Skeletal muscle tissue (tissue), 4 donors: ENCODE data around the gene RYK. TPM values are rescaled to one million over a fixed set of nuclear protein-coding genes. Genes with fewer than 3 reads are reported as not detected.

Experiments used
- H3K27ac ChIP-seq: one replicate; pipeline ENCODE4 v1.7.0; 2013; ENCODE audit warnings: mild to moderate bottlenecking, low read depth, low read length, inconsistent platforms
- H3K27me3 ChIP-seq, 3 donors: one replicate each; pipeline ENCODE4 v1.7.0; 2013; ENCODE audit warnings: low read length in 3 of 3; ENCODE audit not compliant: control insufficient read depth in 3 of 3, insufficient read depth in 3 of 3
- H3K36me3 ChIP-seq, 3 donors: one replicate each; pipeline ENCODE4 v1.7.0; 2013; ENCODE audit warnings: low read length in 3 of 3; ENCODE audit not compliant: control insufficient read depth in 3 of 3, insufficient read depth in 3 of 3
- H3K4me1 ChIP-seq, 3 donors: one replicate each; pipeline ENCODE4 v1.7.0; 2013; ENCODE audit warnings: low read length in 3 of 3, mild to moderate bottlenecking in 3 of 3; ENCODE audit not compliant: control insufficient read depth in 3 of 3, insufficient read depth in 3 of 3
- H3K4me3 ChIP-seq, 3 donors: one replicate each; pipeline ENCODE4 v1.7.0; 2013; ENCODE audit warnings: low read length in 3 of 3
- H3K9ac ChIP-seq, 3 donors: one replicate each; pipeline ENCODE4 v1.7.0; 2013; ENCODE audit warnings: low read length in 3 of 3, mild to moderate bottlenecking in 3 of 3, moderate library complexity in 2 of 3, low read depth in 1 of 3
- H3K9me3 ChIP-seq, 3 donors: one replicate each; pipeline ENCODE4 v1.7.0; 2013; ENCODE audit warnings: low read length in 3 of 3; ENCODE audit not compliant: control insufficient read depth in 3 of 3
- total RNA-seq: library from RNA; depleted of rRNA; stranded (reverse); fragments of >200 nt; gene quantifications from one replicate; pipeline ENCODE4 v1.2.3, GENCODE V29; 2014
- donor health status: Osteomylitis.

Gene RYK
- total RNA-seq, 1 donor from 2014 or later = 100 TPM

- Histone ChIP-seq H3K36me3 (no peaks in the 10 kb centered on the region), H3K4me3 (no peak overlapping the region), H3K27me3 (no peaks in the 10 kb centered on the region), H3K9ac (no peak overlapping the region), H3K4me1 (no peaks in the 10 kb centered on the region), H3K9me3 (no peaks in the 10 kb centered on the region), H3K27ac (no peak overlapping the region)
Observed at GRCh38 chr3:134258761-134259347, 8.2 kb upstream of the RYK start.

DNA sequence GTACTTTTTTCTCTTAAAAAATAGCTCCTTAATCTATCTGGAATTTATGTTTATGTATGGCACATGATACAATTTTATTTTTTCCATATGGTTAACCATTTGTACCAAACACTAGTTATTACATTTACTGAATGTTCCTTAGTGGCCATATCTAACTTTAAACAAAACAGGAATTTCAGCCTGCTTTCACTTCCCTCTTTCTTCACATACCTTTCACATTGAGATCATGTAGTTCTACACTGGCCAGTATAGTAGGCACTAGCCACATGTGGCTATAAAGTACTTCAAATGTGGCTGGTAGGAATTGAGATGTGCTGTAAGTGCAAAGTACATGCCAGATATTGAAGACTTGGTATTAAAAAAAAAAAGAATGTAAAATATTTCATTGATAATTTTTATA lies 4.7 kb upstream of the RYK start:
- H3K9me3 ChIP-seq = no peaks in the 10 kb centered on the region
- H3K27me3 ChIP-seq = no peaks in the 10 kb centered on the region
- H3K9ac ChIP-seq = no peak overlapping the region
- no peak overlapping the region for H3K4me3 ChIP-seq
- H3K36me3 ChIP-seq = no peaks in the 10 kb centered on the region
- H3K27ac ChIP-seq = no peak overlapping the region
- peaks cover 0 to 6% (median 3%) of the 10 kb centered on the region in 3 donors for H3K4me1 ChIP-seq

GRCh38 chr3:134253475-134254226 lies 3.0 kb upstream of the RYK start:
- Histone ChIP-seq H3K9me3 (no peaks in the 10 kb centered on the region), H3K27ac (no peak overlapping the region)

DNA sequence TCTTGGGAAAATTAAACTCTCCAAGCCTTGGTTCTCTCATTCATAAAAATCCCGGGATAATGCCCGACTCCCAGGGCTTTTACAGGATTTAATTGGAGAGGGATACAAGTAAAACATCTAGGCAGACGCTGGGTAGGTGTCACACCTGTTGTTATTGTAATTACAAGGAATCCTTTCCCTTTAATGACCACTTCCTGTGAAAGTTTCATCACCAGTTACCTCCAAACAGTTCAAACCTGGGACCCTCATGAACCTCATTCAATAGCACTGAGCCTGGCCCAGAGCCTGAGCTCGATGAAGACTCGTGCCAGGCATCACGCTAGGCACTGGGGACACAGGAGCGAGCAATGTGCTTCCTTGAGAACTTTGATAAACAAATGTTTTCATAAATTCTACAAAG lies 2.1 kb upstream of the RYK start:
- Histone ChIP-seq H3K27ac (no peak overlapping the region), H3K36me3 (no peaks in the 10 kb centered on the region), H3K9ac (no peak overlapping the region), H3K9me3 (no peaks in the 10 kb centered on the region), H3K4me1 (peaks cover 3 to 17% (median 12%) of the 10 kb centered on the region in 3 donors), H3K27me3 (no peaks in the 10 kb centered on the region), H3K4me3 (no peak overlapping the region)

More at GRCh38 chr3:134253475-134254226, 3.0 kb upstream of the RYK start:
- Histone ChIP-seq H3K27me3 (no peaks in the 10 kb centered on the region), H3K4me1 (peaks cover 3 to 17% (median 10%) of the 10 kb centered on the region in 3 donors), H3K36me3 (no peaks in the 10 kb centered on the region), H3K9ac (no peak overlapping the region), H3K4me3 (no peak overlapping the region)

DNA sequence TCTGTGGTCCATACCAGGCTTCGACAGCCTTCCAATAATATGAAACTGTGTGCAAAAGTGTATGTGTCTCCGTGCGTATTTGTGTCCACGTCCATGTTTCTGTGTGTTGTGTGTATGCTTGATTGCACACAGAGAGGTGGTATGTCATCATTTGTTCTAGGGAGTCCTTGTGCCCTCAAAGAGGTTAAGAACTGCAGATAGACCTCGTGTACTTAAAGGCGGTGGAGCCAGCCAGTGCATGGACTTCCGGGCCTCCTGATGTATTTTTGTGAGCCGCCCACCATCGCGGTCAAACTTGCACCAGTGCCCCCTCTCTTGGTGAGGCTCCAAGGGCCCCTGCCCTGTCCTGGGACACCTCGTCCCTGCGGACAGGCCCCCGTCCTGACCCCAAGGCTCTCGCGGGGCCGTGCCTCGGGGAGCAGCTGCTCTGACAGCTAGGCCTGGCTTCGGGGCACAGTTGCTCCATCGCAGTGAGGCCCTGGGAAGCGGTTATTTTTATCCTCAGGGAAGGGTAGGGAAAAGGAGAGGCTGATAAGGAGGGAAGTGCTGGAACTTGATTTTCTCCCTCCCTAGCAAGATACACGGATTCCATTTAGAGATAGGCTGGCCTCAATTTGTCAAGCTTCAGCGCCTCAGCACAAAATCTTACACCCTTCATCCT lies 1.2 kb upstream of the RYK start:
- H3K4me3 ChIP-seq = peak overlapping the region in 1 of 3 donors; percentile 19
- peaks cover 3 to 17% (median 12%) of the 10 kb centered on the region in 3 donors for H3K4me1 ChIP-seq

GRCh38 chr3:134249935-134250716 lies 533 bp downstream of the RYK start:
- Histone ChIP-seq H3K36me3 (no peaks in the 10 kb centered on the region), H3K4me1 (peaks cover 3 to 23% (median 12%) of the 10 kb centered on the region in 3 donors), H3K9ac (peak overlapping the region; percentile 61 to 85 (median 79)), H3K27ac (peak overlapping the region; percentile 58), H3K9me3 (no peaks in the 10 kb centered on the region), H3K27me3 (no peaks in the 10 kb centered on the region), H3K4me3 (peak overlapping the region; percentile 76 to 85 (median 78))

More for the DNA sequence above, 1.2 kb upstream of the RYK start:
- Histone ChIP-seq H3K36me3 (no peaks in the 10 kb centered on the region), H3K27ac (no peak overlapping the region), H3K27me3 (no peaks in the 10 kb centered on the region), H3K9me3 (no peaks in the 10 kb centered on the region), H3K9ac (peak overlapping the region in 2 of 3 donors; percentile 19 to 36)

DNA sequence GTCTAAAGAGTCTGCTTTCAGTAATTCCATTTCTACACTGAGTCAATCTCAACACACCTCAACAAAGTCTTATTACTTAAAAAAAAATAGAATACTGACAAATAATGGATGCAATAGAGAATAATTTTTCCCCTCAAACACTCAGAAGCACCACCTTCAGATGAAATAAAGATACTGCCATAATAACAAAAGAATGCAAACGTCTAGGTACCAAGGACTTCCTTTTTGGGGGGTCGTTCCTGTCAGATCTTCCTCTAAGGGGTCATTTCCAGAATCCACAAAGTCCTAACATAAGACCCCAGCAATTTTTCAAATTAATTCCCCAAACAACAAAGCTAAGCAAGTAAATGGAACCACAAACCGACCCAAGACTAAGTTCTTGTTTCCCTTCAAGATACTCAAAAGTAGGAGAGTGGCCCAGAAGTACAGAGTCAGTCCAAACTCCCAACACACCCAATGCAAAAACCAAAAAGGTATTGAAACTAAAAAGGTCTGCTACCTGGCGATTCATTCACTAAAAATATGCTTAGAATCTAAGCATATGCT lies 1.3 kb downstream of the RYK start:
- H3K27me3 ChIP-seq = no peaks in the 10 kb centered on the region
- peaks cover 3 to 23% (median 12%) of the 10 kb centered on the region in 3 donors for H3K4me1 ChIP-seq
- H3K4me3 ChIP-seq = peak overlapping the region; percentile 76 to 84 (median 78)
- no peaks in the 10 kb centered on the region for H3K36me3 ChIP-seq
- H3K9ac ChIP-seq = peak overlapping the region; percentile 61 to 85 (median 79)
- no peak overlapping the region for H3K27ac ChIP-seq
- H3K9me3 ChIP-seq = no peaks in the 10 kb centered on the region

DNA sequence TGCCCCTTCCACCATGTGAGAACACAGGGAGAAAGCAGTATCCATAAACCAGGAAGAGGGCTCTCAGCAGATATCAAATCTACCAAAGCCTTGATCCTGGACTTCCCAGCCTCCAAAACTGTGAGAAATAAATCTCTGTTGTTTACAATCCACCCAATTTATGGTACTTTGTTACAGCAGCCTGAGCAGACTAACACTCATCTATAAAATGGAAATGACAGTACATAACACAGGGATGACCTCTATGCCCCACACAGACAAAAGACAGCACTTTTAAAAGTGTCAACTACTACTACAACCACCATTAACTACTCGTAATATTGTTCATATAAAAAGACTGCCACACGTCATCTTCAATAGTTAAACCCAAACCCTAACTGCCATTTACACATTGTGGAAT lies 5.7 kb downstream of the RYK start:
- peaks cover 3 to 27% (median 19%) of the 10 kb centered on the region in 3 donors for H3K4me1 ChIP-seq
- H3K27me3 ChIP-seq = no peaks in the 10 kb centered on the region
- no peaks in the 10 kb centered on the region for H3K36me3 ChIP-seq
- no peak overlapping the region for H3K9ac ChIP-seq
- no peak overlapping the region for H3K27ac ChIP-seq
- no peaks in the 10 kb centered on the region for H3K9me3 ChIP-seq
- no peak overlapping the region for H3K4me3 ChIP-seq
